HG03135 (cell line): ENCODE results near the gene SSR2.

Source experiments
- ATAC-seq: cut with Tn5 transposase; IDR thresholded peaks from one replicate; pipeline ENCODE4 v1.9.1; 2021; ENCODE audit warnings: mild to moderate bottlenecking, moderate library complexity; ENCODE audit not compliant: unreplicated experiment

The SSR2 gene

GRCh38 chr1:156020293-156021092 lies at the start of gene SSR2:
Gene SSR2, minus strand, starts transcription at chr1:156020951. Its CDS starts 784 bp downstream, at chr1:156020167.
- peak; percentile 94 for ATAC-seq

DNA sequence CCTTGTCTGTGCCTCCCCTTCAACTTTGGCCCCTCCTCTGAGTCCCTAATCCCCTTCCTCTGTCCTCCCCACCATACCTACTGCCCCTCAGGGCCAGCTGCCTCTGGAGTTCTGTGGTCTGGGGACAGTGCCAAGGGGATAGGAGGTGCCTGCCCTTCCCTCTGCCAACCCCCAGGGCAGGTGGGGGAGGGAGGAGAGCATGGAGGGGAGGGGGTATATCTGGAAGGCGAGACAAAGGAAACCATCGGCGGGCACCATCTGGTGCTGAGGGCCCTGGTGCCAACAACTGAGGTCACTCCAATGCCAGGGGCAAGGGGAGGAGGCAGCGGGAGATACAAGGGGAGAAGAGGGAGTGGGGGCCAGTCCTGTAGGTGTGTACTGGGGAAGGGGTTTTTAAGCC lies 49.8 kb upstream of the SSR2 start:
- ATAC-seq = no peak

DNA sequence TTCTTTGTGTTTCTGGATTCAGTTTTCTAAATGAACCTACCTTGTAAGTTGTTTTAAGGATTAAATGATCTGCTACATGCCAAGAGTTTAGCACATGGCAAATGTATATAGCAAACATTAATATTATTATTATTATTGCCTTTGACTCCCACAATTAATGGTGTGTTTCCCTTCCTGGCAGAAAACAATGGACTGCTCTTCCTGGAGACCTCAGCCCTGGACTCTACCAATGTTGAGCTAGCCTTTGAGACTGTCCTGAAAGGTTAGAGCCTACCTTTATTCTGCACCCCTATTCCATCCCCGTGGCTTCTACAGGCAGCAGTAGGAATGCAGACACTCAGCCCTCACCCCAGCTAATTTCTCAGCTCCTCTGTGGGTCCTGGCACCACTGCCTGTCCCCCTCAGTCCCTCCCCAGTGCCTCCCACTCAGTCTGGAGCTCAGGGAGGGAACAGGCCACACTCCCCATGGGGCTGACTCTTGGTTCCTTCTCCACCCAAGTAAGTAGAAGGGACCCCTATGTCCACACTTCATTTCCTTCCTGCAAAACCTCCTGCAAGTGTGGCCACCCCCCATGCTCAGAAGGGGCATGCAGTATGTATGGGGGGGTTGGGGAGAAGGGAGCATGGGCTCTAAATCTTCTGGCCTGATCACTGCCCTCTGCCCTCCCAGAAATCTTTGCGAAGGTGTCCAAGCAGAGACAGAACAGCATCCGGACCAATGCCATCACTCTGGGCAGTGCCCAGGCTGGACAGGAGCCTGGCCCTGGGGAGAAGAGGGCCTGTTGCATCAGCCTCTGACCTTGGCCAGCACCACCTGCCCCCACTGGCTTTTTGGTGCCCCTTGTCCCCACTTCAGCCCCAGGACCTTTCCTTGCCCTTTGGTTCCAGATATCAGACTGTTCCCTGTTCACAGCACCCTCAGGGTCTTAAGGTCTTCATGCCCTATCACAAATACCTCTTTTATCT lies 49.0 kb upstream of the SSR2 start:
- no peak for ATAC-seq

GRCh38 chr1:156067262-156067661 lies 46.5 kb upstream of the SSR2 start:
- no peak for ATAC-seq

GRCh38 chr1:156065871-156066270 lies 45.1 kb upstream of the SSR2 start:
- no peak for ATAC-seq

GRCh38 chr1:156065212-156065611 lies 44.5 kb upstream of the SSR2 start:
- ATAC-seq = no peak

DNA sequence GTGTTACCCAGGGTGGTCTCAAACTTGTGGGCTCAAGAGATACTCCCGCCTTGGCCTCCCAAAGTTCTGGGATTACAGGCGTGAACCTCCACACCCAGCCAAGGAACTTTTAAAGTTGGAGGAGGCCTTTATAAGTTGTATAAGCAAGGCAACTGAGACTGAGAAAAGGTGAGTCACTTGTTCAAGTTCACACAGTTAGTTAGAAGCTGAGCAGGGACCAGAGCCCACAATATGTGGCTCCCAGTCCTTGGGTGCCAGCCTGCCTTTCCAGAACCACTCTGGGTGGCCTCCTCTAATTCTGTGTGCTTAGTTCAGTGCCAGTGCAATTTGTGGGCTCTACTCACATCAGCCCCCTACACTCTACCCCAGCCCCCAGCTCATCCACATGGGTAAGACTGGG lies 43.9 kb upstream of the SSR2 start:
- ATAC-seq = no peak

- ATAC-seq = no peak
Observed at GRCh38 chr1:156063997-156064285, 43.2 kb upstream of the SSR2 start.

DNA sequence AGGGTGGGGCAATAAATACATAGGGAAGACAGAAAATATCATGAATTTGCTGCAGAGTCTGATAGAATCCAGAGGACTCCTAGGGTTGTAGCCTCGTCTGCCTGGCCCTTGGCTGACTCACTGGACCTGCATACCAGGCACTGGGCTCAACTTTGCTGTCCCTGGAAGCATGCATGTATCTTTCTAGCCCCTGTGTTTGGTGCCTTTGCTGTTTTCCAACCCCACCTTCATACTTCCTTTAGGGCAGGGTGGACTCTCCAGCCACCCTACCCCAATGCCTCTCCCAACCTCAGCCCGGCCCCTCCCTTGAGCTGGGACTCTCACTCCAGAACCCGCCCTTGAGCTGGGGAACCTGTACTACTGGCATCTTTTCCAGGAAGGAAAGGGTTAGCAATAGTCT lies 41.4 kb upstream of the SSR2 start:
- ATAC-seq = no peak

GRCh38 chr1:156060937-156061636 lies 40.3 kb upstream of the SSR2 start, which contains the start of gene RAB25:
Gene RAB25, plus strand, starts transcription at chr1:156061160. Its CDS starts 241 bp downstream, at chr1:156061401.
- no peak for ATAC-seq

DNA sequence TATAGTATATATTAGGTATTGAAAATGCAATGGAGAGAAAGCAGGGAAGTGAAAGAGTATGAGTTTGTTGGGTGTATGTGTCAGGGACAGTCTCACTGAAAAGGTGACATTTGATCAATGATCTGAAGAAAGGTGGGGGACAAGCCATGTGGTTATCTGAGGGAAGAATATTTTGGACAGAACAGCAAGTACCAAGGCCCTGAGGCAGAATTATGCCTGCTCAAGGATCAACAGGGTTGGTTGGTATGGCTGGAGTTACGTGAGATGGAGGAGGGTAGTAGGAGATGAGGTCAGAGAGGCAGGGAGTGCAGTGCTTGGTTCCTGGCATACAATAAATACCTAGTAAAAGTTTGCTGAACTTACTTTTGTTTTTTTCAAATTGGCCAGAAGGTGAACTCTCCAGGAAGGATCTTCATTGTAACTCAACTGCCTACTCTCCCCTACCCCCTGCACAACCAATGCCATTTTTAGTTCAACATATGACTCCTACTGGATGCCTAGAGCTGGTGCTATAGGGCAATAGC lies 35.6 kb upstream of the SSR2 start:
- no peak for ATAC-seq

GRCh38 chr1:156055281-156056048 lies 34.7 kb upstream of the SSR2 start:
- ATAC-seq = no peak

GRCh38 chr1:156054500-156055280 lies 33.9 kb upstream of the SSR2 start, which contains the start of gene LAMTOR2:
Gene LAMTOR2, plus strand, starts transcription at chr1:156054782. Its CDS starts 108 bp downstream, at chr1:156054890.
- ATAC-seq = peak; percentile 70

GRCh38 chr1:156053768-156054499 lies 33.2 kb upstream of the SSR2 start, which contains the start of gene UBQLN4:
Gene UBQLN4, minus strand, starts transcription at chr1:156053798. Its CDS starts 97 bp downstream, at chr1:156053701.
- ATAC-seq = peak; percentile 43

- ATAC-seq = no peak
Observed at GRCh38 chr1:156052862-156053767, 32.4 kb upstream of the SSR2 start.

GRCh38 chr1:156051011-156051725 lies 30.4 kb upstream of the SSR2 start:
- no peak for ATAC-seq

DNA sequence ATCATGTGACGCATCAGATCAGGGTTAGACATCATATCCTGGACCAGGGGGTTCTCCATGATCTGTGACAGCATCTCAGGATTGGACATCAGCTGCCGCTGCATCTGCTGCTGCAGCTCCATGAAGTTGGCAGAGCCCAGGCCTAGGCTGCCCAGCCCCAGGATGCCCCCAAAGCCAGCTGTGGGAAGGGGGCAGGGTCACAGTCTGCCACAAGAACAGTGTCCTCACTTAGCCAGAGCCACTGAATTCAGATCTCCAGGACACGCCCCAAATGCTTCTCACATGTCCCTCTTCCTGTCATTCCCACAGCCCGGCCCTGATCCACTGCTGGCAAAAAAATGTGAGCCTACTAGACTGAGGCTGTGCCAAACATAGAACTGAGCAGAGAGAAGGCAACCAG lies 29.6 kb upstream of the SSR2 start:
- ATAC-seq = no peak
